ENCODE data around the gene PAX5. TPM values are rescaled to one million over a fixed set of nuclear protein-coding genes. Genes with fewer than 3 reads are reported as not detected.
A peak's percentile ranks its signal among the peaks of the same experiment; 100 is the strongest.

Gene PAX5
- total and polyA plus RNA-seq, 2 donors (not counting 1 experiment from before 2014, with no cell fraction given): not detected

- H2AFZ ChIP-seq (ENCODE audit: low read length): no peak overlapping the region
- H3K4me1 ChIP-seq (ENCODE audit: control insufficient read depth, extremely low read depth, insufficient read depth, low read length): peaks cover 3% of the 10 kb centered on the region
- no peak overlapping the region for H3K4me3 ChIP-seq (replicated peaks in 1 of 4; ENCODE audit: control extremely low read depth in 1 of 4, insufficient read depth in 1 of 4, low read depth in 3 of 4, low read length in 4 of 4)
- H3K79me2 ChIP-seq (ENCODE audit: control insufficient read depth, insufficient read depth, low read length): no peaks in the 10 kb centered on the region
- peaks cover 10% of the 10 kb centered on the region for H3K27me3 ChIP-seq (ENCODE audit: control insufficient read depth, insufficient read depth, low read length)
- H3K27ac ChIP-seq (ENCODE audit: insufficient read depth, low read length): no peak overlapping the region
- H3K4me2 ChIP-seq (ENCODE audit: extremely low read depth, insufficient read depth, low read length): no peak overlapping the region
- H4K20me1 ChIP-seq (ENCODE audit: control insufficient read depth, extremely low read depth, insufficient read depth, low read length): no peaks in the 10 kb centered on the region
- DNase-seq (ENCODE audit: low read depth in 2 of 2): no peak
- TF ChIP-seq CTCF (conservative IDR thresholded peaks at IDR 0.05 in 1 of 2, IDR thresholded peaks at IDR 0.05 in 1 of 2; ENCODE audit: low read depth in 1 of 2, low read length in 2 of 2) (no peak), EZH2 (IDR thresholded peaks at IDR 0.05; ENCODE audit: low read length, missing control alignments) (no peak)
- no peaks in the 10 kb centered on the region for H3K36me3 ChIP-seq (ENCODE audit: control insufficient read depth, insufficient read depth, low read length)
- H3K9me3 ChIP-seq (ENCODE audit: control insufficient read depth, insufficient read depth, low read depth, low read length): peaks cover 2% of the 10 kb centered on the region
- H3K9ac ChIP-seq (ENCODE audit: insufficient read depth, low read length): no peak overlapping the region
Observed at GRCh38 chr9:36992501-36993316, 41.4 kb downstream of the PAX5 start.

GRCh38 chr9:36991516-36992134, 42.4 kb downstream of the PAX5 start:
- Histone ChIP-seq H3K4me1 (ENCODE audit: control insufficient read depth, extremely low read depth, insufficient read depth, low read length) (peaks cover 3% of the 10 kb centered on the region), H3K4me2 (ENCODE audit: extremely low read depth, insufficient read depth, low read length) (no peak overlapping the region), H3K9ac (ENCODE audit: insufficient read depth, low read length) (no peak overlapping the region), H4K20me1 (ENCODE audit: control insufficient read depth, extremely low read depth, insufficient read depth, low read length) (no peaks in the 10 kb centered on the region), H3K27ac (ENCODE audit: insufficient read depth, low read length) (no peak overlapping the region), H3K4me3 (replicated peaks in 1 of 4; ENCODE audit: control extremely low read depth in 1 of 4, insufficient read depth in 1 of 4, low read depth in 3 of 4, low read length in 4 of 4) (no peak overlapping the region), H3K36me3 (ENCODE audit: control insufficient read depth, insufficient read depth, low read length) (no peaks in the 10 kb centered on the region), H3K79me2 (ENCODE audit: control insufficient read depth, insufficient read depth, low read length) (no peaks in the 10 kb centered on the region), H2AFZ (ENCODE audit: low read length) (no peak overlapping the region), H3K27me3 (ENCODE audit: control insufficient read depth, insufficient read depth, low read length) (peaks cover 21% of the 10 kb centered on the region), H3K9me3 (ENCODE audit: control insufficient read depth, insufficient read depth, low read depth, low read length) (peaks cover 2% of the 10 kb centered on the region)
- peak; percentile 18 to 58 for TF ChIP-seq CTCF (conservative IDR thresholded peaks at IDR 0.05 in 1 of 2, IDR thresholded peaks at IDR 0.05 in 1 of 2; ENCODE audit: low read depth in 1 of 2, low read length in 2 of 2)
- TF ChIP-seq EZH2 (IDR thresholded peaks at IDR 0.05; ENCODE audit: low read length, missing control alignments): no peak
- DNase-seq (ENCODE audit: low read depth in 2 of 2): peak in 1 of 2 donors; percentile 5

GRCh38 chr9:36988848-36989247, 45.2 kb downstream of the PAX5 start:
- Histone ChIP-seq H2AFZ (ENCODE audit: low read length) (no peak overlapping the region), H3K27me3 (ENCODE audit: control insufficient read depth, insufficient read depth, low read length) (peaks cover 43% of the 10 kb centered on the region), H3K36me3 (ENCODE audit: control insufficient read depth, insufficient read depth, low read length) (no peaks in the 10 kb centered on the region), H3K4me1 (ENCODE audit: control insufficient read depth, extremely low read depth, insufficient read depth, low read length) (no peaks in the 10 kb centered on the region), H3K27ac (ENCODE audit: insufficient read depth, low read length) (no peak overlapping the region), H3K4me3 (replicated peaks in 1 of 4; ENCODE audit: control extremely low read depth in 1 of 4, insufficient read depth in 1 of 4, low read depth in 3 of 4, low read length in 4 of 4) (no peak overlapping the region), H3K9me3 (ENCODE audit: control insufficient read depth, insufficient read depth, low read depth, low read length) (peaks cover 2% of the 10 kb centered on the region), H3K79me2 (ENCODE audit: control insufficient read depth, insufficient read depth, low read length) (no peaks in the 10 kb centered on the region), H3K9ac (ENCODE audit: insufficient read depth, low read length) (no peak overlapping the region), H4K20me1 (ENCODE audit: control insufficient read depth, extremely low read depth, insufficient read depth, low read length) (no peaks in the 10 kb centered on the region), H3K4me2 (ENCODE audit: extremely low read depth, insufficient read depth, low read length) (no peak overlapping the region)
- TF ChIP-seq CTCF (conservative IDR thresholded peaks at IDR 0.05 in 1 of 2, IDR thresholded peaks at IDR 0.05 in 1 of 2; ENCODE audit: low read depth in 1 of 2, low read length in 2 of 2) (no peak), EZH2 (IDR thresholded peaks at IDR 0.05; ENCODE audit: low read length, missing control alignments) (no peak)
- no peak for DNase-seq (ENCODE audit: low read depth in 2 of 2)
